Measurements from ENCODE around the gene SND1.
A peak's percentile ranks its signal among the peaks of the same experiment; 100 is the strongest.

SND1 gene

GRCh38 chr7:127789031-127789430 lies 137.0 kb downstream of the SND1 start:
- FAIRE-seq (no peak), DNase-seq (ENCODE audit: insufficient read length, low spot score) (no peak)
- TF ChIP-seq CTCF (IDR thresholded peaks at IDR 0.05; ENCODE audit: insufficient read depth, missing control alignments) = no peak

GRCh38 chr7:127791446-127792189 lies 139.6 kb downstream of the SND1 start:
- FAIRE-seq (no peak), DNase-seq (ENCODE audit: insufficient read length, low spot score) (no peak)
- no peak for TF ChIP-seq CTCF (IDR thresholded peaks at IDR 0.05; ENCODE audit: insufficient read depth, missing control alignments)

GRCh38 chr7:127792528-127793342 lies 140.7 kb downstream of the SND1 start:
- DNase-seq (ENCODE audit: insufficient read length, low spot score) (no peak), FAIRE-seq (no peak)
- TF ChIP-seq CTCF (IDR thresholded peaks at IDR 0.05; ENCODE audit: insufficient read depth, missing control alignments) = peak; percentile 61

- no peak for FAIRE-seq
- no peak for DNase-seq (ENCODE audit: insufficient read length, low spot score)
- TF ChIP-seq CTCF (IDR thresholded peaks at IDR 0.05; ENCODE audit: insufficient read depth, missing control alignments) = no peak
These were observed 141.6 kb downstream of the SND1 start for GRCh38 chr7:127793582-127793981.

- no peak for TF ChIP-seq CTCF (IDR thresholded peaks at IDR 0.05; ENCODE audit: insufficient read depth, missing control alignments)
- DNase-seq (ENCODE audit: insufficient read length, low spot score) (no peak), FAIRE-seq (no peak)
These were observed 142.1 kb downstream of the SND1 start for GRCh38 chr7:127794136-127794535.

GRCh38 chr7:127794551-127794950 lies 142.6 kb downstream of the SND1 start:
- FAIRE-seq = no peak
- no peak for TF ChIP-seq CTCF (IDR thresholded peaks at IDR 0.05; ENCODE audit: insufficient read depth, missing control alignments)
- no peak for DNase-seq (ENCODE audit: insufficient read length, low spot score)

- no peak for DNase-seq (ENCODE audit: insufficient read length, low spot score)
These were observed 146.0 kb downstream of the SND1 start for GRCh38 chr7:127798023-127798422.

More at GRCh38 chr7:127798023-127798422, 146.0 kb downstream of the SND1 start:
- no peak for TF ChIP-seq CTCF (IDR thresholded peaks at IDR 0.05; ENCODE audit: insufficient read depth, missing control alignments)
- FAIRE-seq = no peak

Data from D721Med (cell line).